HL-60 (cell line): ENCODE measurements around the gene MYH7B.

Source experiments
- DNase-seq, 2 experiments: peaks; one replicate each; pipeline ENCODE4 v3.0.0-alpha.2; 2010 to 2020; ENCODE audit warnings: low read depth in 1 of 2, low spot score in 1 of 2
- H3K27ac ChIP-seq: fragments of 250-450 bp; sonication (Bioruptor Pico); replicated peaks from 2 replicates; pipeline ENCODE4 v1.5.1; 2020; ENCODE audit warnings: mild to moderate bottlenecking, moderate library complexity
- H3K27me3 ChIP-seq: fragments of 250-450 bp; sonication (Bioruptor Pico); 2 replicates; pipeline ENCODE4 v1.5.1; 2021; ENCODE audit warnings: mild to moderate bottlenecking, moderate library complexity; ENCODE audit not compliant: insufficient read depth, poor library complexity, severe bottlenecking
- H3K4me3 ChIP-seq: replicated peaks from 2 replicates; pipeline ENCODE4 v1.5.1; 2011; ENCODE audit warnings: mild to moderate bottlenecking, control low read depth, low read length; ENCODE audit not compliant: insufficient read depth
- GABPA ChIP-seq: IDR thresholded peaks from 2 replicates; pipeline ENCODE4 v1.6.1; 2012; ENCODE audit warnings: low read depth
- POLR2AphosphoS5 ChIP-seq: IDR thresholded peaks from 2 replicates; pipeline ENCODE4 v1.6.1; 2012; ENCODE audit warnings: low read depth
- SPI1 ChIP-seq: IDR thresholded peaks from 2 replicates; pipeline ENCODE4 v1.6.1; 2012; ENCODE audit warnings: low read depth, mild to moderate bottlenecking, borderline replicate concordance
- TF ChIP-seq, protein P1 (sequence below): IDR thresholded peaks from one replicate; pipeline ENCODE4 v1.5.1; 2011; ENCODE audit warnings: low read length, control low read depth, inconsistent platforms; ENCODE audit not compliant: insufficient read depth
- TF ChIP-seq, protein P2 (sequence below): IDR thresholded peaks from 2 replicates; pipeline ENCODE4 v1.6.1; 2012; ENCODE audit warnings: low read depth; ENCODE audit not compliant: insufficient replicate concordance

MYH7B gene

DNA sequence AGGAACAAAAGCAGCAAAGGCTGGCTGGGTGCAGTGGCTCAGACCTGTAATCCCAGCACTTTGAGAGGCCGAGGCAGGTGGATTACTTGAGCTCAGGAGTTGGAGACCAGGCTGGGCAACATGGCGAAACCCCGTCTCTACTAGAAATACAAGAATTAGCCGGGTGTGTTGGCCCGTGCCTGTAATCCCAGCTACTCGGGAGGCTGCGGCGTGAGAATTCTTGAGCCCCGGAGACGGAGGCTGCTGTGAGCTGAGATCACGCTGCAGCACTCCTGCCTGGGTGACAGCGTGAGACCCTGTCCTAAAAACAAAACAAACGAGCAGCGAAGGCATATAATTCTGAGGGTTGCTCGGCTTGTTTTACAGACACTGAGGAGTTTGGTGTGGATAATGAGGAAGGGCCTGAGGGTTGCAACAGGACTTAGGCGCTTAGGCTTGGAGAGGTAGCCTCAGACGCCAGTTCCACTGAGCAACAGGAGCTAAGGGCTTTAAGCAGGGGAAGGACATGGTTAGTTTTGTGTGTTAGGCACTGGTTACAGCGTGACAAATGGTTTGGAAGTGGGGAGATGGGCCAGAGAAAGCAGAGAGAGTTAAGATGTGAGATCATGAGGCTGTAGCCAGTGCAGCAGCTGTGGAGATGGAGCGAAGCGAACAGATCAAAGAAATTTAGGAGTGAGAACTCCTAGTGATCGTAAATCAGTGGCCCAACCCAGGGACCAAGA lies 1.2 kb downstream of the MYH7B start:
- Histone ChIP-seq H3K27ac (no peak overlapping the region), H3K4me3 (no peak overlapping the region), H3K27me3 (no peaks in the 10 kb centered on the region)
- DNase-seq = no peak
- TF ChIP-seq SPI1 (no peak), GABPA (no peak), POLR2AphosphoS5 (no peak)
- TF ChIP-seq, protein P1, sequence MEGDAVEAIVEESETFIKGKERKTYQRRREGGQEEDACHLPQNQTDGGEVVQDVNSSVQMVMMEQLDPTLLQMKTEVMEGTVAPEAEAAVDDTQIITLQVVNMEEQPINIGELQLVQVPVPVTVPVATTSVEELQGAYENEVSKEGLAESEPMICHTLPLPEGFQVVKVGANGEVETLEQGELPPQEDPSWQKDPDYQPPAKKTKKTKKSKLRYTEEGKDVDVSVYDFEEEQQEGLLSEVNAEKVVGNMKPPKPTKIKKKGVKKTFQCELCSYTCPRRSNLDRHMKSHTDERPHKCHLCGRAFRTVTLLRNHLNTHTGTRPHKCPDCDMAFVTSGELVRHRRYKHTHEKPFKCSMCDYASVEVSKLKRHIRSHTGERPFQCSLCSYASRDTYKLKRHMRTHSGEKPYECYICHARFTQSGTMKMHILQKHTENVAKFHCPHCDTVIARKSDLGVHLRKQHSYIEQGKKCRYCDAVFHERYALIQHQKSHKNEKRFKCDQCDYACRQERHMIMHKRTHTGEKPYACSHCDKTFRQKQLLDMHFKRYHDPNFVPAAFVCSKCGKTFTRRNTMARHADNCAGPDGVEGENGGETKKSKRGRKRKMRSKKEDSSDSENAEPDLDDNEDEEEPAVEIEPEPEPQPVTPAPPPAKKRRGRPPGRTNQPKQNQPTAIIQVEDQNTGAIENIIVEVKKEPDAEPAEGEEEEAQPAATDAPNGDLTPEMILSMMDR = no peak
- TF ChIP-seq, protein P2, sequence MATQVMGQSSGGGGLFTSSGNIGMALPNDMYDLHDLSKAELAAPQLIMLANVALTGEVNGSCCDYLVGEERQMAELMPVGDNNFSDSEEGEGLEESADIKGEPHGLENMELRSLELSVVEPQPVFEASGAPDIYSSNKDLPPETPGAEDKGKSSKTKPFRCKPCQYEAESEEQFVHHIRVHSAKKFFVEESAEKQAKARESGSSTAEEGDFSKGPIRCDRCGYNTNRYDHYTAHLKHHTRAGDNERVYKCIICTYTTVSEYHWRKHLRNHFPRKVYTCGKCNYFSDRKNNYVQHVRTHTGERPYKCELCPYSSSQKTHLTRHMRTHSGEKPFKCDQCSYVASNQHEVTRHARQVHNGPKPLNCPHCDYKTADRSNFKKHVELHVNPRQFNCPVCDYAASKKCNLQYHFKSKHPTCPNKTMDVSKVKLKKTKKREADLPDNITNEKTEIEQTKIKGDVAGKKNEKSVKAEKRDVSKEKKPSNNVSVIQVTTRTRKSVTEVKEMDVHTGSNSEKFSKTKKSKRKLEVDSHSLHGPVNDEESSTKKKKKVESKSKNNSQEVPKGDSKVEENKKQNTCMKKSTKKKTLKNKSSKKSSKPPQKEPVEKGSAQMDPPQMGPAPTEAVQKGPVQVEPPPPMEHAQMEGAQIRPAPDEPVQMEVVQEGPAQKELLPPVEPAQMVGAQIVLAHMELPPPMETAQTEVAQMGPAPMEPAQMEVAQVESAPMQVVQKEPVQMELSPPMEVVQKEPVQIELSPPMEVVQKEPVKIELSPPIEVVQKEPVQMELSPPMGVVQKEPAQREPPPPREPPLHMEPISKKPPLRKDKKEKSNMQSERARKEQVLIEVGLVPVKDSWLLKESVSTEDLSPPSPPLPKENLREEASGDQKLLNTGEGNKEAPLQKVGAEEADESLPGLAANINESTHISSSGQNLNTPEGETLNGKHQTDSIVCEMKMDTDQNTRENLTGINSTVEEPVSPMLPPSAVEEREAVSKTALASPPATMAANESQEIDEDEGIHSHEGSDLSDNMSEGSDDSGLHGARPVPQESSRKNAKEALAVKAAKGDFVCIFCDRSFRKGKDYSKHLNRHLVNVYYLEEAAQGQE = no peak

DNA sequence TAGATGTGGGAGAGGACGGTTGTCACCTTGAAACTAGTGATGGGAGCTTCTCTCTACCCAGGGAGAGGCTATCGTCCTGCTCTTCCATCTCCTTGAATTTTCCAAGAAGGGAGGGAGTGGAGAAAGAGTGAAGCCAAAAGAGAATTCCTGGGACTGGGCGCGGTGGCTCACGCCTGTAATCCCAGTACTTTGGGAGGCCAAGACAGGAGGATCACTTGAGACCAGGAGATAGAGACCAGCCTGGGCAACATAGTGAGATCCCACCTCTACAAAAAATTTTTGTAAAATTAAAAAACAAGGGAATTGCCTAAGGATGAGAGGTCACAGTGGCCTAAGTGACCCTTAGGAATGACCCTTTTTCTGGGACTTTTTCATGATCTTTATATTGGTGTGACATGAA lies 8.8 kb downstream of the MYH7B start:
- TF ChIP-seq SPI1 (no peak), GABPA (no peak), POLR2AphosphoS5 (no peak)
- TF ChIP-seq, protein P1 = no peak
- TF ChIP-seq, protein P2 = no peak
- Histone ChIP-seq H3K4me3 (no peak overlapping the region), H3K27ac (no peak overlapping the region), H3K27me3 (no peaks in the 10 kb centered on the region)
- DNase-seq = no peak

DNA sequence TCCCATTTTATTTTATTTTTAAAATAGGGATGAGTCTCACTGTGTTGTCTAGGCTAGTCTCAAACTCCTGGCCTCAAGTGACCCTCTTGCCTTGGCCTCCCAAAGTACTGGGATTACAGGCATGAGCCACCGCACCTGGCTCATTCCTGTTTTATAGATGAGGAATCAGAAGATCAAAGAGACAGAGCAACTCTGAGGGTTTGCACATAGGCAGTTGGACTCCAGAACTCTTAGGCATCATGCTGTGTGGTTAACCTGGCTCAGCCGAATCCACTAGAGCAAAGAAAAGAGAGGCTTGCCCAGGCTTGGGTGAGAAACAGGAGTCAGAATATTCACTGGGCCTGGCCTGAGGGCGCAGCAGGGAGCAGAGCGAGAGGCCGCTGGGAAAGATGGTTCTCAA lies 9.4 kb downstream of the MYH7B start:
- Histone ChIP-seq H3K4me3 (no peak overlapping the region), H3K27me3 (no peaks in the 10 kb centered on the region), H3K27ac (no peak overlapping the region)
- TF ChIP-seq SPI1 (no peak), POLR2AphosphoS5 (no peak), GABPA (no peak)
- TF ChIP-seq, protein P1 = no peak
- TF ChIP-seq, protein P2 = no peak
- DNase-seq = no peak
